Choroid plexus epithelial cell (primary cell): Measurements from ENCODE around the gene CAMK2G.
"Not testable (repeated sequence)": the region's sequence is repeated elsewhere in the genome, so short reads cannot be mapped to it uniquely, and the experiment has no call there.

Source experiments
- DNase-seq: peaks from one replicate; pipeline ENCODE4 v3.0.0-alpha.2; 2010; ENCODE audit warnings: low read depth
- H3K4me3 ChIP-seq: 2 replicates; pipeline ENCODE4 v1.5.1; 2011; ENCODE audit warnings: low read depth, mild to moderate bottlenecking, control low read depth, low read length, moderate library complexity
- CTCF ChIP-seq: conservative IDR thresholded peaks from 2 replicates; pipeline ENCODE4 v1.5.1; 2011; ENCODE audit warnings: low read depth, mild to moderate bottlenecking, control low read depth, inconsistent platforms, low read length, moderate library complexity

The CAMK2G gene

GRCh38 chr10:73893426-73893825 lies 19.1 kb upstream of the CAMK2G start:
- H3K4me3 ChIP-seq, result no peak overlapping the region
- no peak for DNase-seq
- no peak for TF ChIP-seq CTCF

DNA sequence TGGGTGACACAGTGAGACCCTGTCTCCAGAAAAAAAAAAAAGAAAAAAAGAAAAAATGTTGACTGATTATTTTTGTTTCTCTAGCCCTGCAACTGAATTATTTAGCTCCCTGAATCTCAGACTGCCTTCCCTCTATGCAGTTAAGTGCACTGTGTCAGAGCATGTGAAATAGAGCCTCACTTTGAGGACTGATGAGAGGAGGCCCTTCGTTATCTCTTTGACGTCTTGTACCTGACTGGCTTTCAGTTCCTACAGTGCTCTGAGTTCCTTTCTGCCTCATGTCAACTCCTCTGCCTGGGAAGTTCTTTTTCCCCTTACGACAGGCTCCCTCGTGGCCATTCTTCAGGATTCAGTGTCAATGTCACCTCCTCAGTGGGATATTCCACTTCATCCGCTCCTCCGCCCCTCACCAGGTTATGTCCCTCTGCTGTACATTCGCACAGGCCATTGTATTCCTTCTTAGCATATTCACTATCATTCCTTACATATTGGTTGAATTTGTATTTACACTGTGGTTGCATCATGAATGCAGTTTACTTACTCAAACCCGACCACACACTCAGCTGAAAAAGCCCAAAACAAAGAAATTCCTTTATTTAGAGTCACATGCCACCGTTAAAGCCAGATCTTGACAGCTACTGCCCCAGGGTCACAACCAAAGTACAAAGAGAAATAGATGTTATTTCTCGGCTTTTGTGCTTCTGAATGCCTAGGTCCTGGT lies 18.1 kb upstream of the CAMK2G start:
- H3K4me3 ChIP-seq, result no peak overlapping the region
- TF ChIP-seq CTCF, result no peak
- DNase-seq, result peak; percentile 65

DNA sequence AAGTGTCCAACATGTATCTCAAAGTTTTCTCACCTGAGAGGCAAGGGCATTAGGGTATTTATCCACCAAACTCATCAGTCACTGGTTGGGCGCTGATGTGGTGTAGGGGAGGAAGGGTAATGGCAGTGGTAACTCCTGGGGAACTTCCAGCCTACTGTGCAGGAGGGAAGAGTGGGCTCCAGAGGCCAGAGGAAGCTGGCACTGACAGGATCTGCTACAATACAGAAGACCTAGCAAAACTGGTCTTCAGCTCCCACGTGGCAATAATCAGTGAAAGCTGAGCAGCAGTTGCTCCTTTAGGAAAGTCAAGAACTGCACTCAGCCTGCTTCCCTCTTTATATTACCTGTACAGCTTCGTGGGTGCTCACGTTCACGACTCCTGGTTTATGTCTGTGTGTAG lies 17.2 kb upstream of the CAMK2G start:
- TF ChIP-seq CTCF, result no peak
- no peak overlapping the region for H3K4me3 ChIP-seq
- DNase-seq, result no peak

DNA sequence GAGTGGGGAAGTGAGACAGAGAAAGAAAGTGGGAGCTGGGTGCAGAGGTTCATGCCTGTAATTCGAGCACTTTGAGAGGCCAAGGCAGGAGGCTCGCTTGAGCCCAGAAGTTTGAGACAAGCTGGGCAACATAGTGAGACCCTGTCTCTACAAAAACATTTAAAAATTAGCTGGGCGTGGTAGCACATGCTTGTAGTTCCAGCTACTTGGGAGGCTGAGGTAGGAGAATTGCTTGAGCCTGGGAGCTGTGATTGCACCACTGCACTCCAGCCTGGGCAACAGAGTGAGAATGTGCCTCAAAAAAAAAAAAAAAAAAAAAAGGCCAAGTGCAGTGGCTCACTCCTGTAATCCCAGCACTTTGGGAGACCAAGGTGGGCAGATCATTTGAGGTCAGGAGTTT lies 16.5 kb upstream of the CAMK2G start:
- not testable (repeated sequence) for H3K4me3 ChIP-seq, DNase-seq

DNA sequence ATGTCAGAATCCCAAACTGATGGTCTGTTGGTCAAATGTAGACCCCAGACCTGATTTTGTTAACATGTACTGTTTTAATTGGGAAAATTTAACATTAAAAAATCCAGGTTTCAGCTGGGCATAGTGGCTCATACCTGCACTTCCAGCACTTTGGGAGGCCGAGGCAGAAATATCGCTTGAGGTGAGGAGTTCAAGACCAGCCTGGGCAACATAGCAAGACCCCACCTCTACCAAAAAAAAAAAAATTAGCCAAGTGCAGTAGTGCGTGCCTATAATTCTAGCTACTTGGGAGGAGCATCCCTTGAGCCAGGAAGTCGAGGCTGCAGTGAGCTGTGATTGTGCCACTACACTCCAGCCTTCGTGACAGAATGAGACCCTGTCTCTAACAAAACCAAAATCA lies 15.9 kb upstream of the CAMK2G start:
- DNase-seq, result no peak
- no peak for TF ChIP-seq CTCF
- H3K4me3 ChIP-seq, result no peak overlapping the region

GRCh38 chr10:73889416-73889815 lies 15.1 kb upstream of the CAMK2G start:
- not testable (repeated sequence) for H3K4me3 ChIP-seq, DNase-seq

DNA sequence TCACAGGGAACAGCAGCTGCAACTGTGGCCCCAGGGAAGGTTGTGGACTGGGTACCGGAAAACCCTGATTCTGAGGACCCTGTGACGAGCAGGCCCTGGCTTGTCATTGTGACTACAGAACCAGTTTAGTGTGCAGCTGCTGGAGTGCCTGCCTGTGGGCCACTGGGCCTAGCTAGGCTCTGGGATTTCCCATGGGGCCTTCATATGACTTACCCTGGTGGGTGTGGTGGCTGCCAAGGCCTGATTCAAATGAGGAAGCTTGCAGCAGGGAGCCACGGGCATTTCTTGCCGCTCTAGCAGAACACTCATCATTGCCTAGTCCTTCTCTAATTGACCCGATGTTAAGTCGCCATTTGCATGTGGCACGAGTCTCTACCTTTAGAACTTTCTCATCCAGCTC lies 14.7 kb upstream of the CAMK2G start:
- H3K4me3 ChIP-seq, result no peak overlapping the region
- peak; percentile 59 for DNase-seq
- TF ChIP-seq CTCF, result no peak

- no peak for DNase-seq
- TF ChIP-seq CTCF, result no peak
- H3K4me3 ChIP-seq, result no peak overlapping the region
Measured at GRCh38 chr10:73888514-73888913, 14.2 kb upstream of the CAMK2G start.
